GM21825 (cell line): ENCODE results near the gene FAM131B.

Experiments
- ATAC-seq: cut with Tn5 transposase; IDR thresholded peaks from one replicate; pipeline ENCODE4 v1.9.1; 2021; ENCODE audit warnings: mild to moderate bottlenecking, moderate library complexity; ENCODE audit not compliant: unreplicated experiment

Gene FAM131B

GRCh38 chr7:143325240-143325639, 37.3 kb downstream of the FAM131B start:
- ATAC-seq, result peak; percentile 77

- ATAC-seq, result no peak
Observed at GRCh38 chr7:143323653-143324052, 38.9 kb downstream of the FAM131B start.

- ATAC-seq, result no peak
Observed at GRCh38 chr7:143322760-143323633, 39.5 kb downstream of the FAM131B start.

GRCh38 chr7:143321734-143322133, 40.8 kb downstream of the FAM131B start:
- ATAC-seq, result no peak

- ATAC-seq, result no peak
Observed at GRCh38 chr7:143321242-143321641, 41.3 kb downstream of the FAM131B start.

GRCh38 chr7:143320620-143321019, 41.9 kb downstream of the FAM131B start:
- no peak for ATAC-seq

GRCh38 chr7:143318661-143319060, 43.9 kb downstream of the FAM131B start:
- no peak for ATAC-seq

GRCh38 chr7:143316492-143316891, 46.0 kb downstream of the FAM131B start:
- ATAC-seq, result no peak

- no peak for ATAC-seq
Observed at GRCh38 chr7:143315776-143316175, 46.7 kb downstream of the FAM131B start, which contains the start of gene CLCN1. Gene CLCN1 (plus strand): TSS chr7:143316111. CDS start chr7:143316213, 102 bp downstream.

- ATAC-seq, result no peak
Observed at GRCh38 chr7:143314127-143314526, 48.4 kb downstream of the FAM131B start.

- no peak for ATAC-seq
Observed at GRCh38 chr7:143308632-143309031, 53.9 kb downstream of the FAM131B start.

- ATAC-seq, result no peak
Observed at GRCh38 chr7:143305423-143306070, 57.0 kb downstream of the FAM131B start.

GRCh38 chr7:143304938-143305337, 57.6 kb downstream of the FAM131B start:
- ATAC-seq, result no peak

GRCh38 chr7:143303733-143304132, 58.8 kb downstream of the FAM131B start:
- no peak for ATAC-seq
